Mammary epithelial cell (primary cell): Measurements from ENCODE around the gene RECK.

Experiments used
- CTCF ChIP-seq, 2 donors: IDR thresholded peaks in 1 of 2; conservative IDR thresholded peaks in 1 of 2; 2 replicates each; pipeline ENCODE4 v1.5.1; 2011 to 2012; ENCODE audit warnings: inconsistent platforms in 2 of 2, low read length in 2 of 2, mild to moderate bottlenecking in 2 of 2, control low read depth in 1 of 2, low read depth in 1 of 2; ENCODE audit not compliant: insufficient read depth in 1 of 2; ENCODE audit errors: extremely low read depth in 1 of 2
- EZH2 ChIP-seq: IDR thresholded peaks from 2 replicates; pipeline ENCODE4 v1.6.1; 2012; ENCODE audit warnings: low read length, inconsistent platforms, borderline replicate concordance

- no peak for TF ChIP-seq CTCF (conservative IDR thresholded peaks at IDR 0.05 in 1 of 2, IDR thresholded peaks at IDR 0.05 in 1 of 2; ENCODE audit: extremely low read depth in 1 of 2, insufficient read depth in 1 of 2, low read depth in 1 of 2, low read length in 2 of 2)
- no peak for TF ChIP-seq EZH2
Measured at GRCh38 chr9:36138901-36139300, 102.2 kb downstream of the RECK start.
